ENCODE data around the gene ZNRF1. TPM values are rescaled to one million over a fixed set of nuclear protein-coding genes. Genes with fewer than 3 reads are reported as not detected.
"Not testable (repeated sequence)": the region's sequence is repeated elsewhere in the genome, so short reads cannot be mapped to it uniquely, and the experiment has no call there.

Gene ZNRF1
- total RNA-seq, 2 donors from 2014 or later, result 9.3 to 21.4 TPM

GRCh38 chr16:75024182-75024581, 25.4 kb downstream of the ZNRF1 start:
- TF ChIP-seq CTCF (IDR thresholded peaks at IDR 0.05), result no peak
- TF ChIP-seq POLR2A (IDR thresholded peaks at IDR 0.05), result no peak
- Histone ChIP-seq H3K27me3 (no peaks in the 10 kb centered on the region), H3K4me3 (no peak overlapping the region), H3K27ac (no peak overlapping the region), H3K9me3 (no peaks in the 10 kb centered on the region), H3K4me1 (no peaks in the 10 kb centered on the region), H3K36me3 (replicated peaks in 1 of 2; ENCODE audit: insufficient read depth in 1 of 2, low read depth in 2 of 2) (no peaks in the 10 kb centered on the region)
- intact Hi-C loops (cut with DNase I), result no loop called here
- ATAC-seq (no peak), DNase-seq (no peak)
- WGBS, 2 donors, result 51 to 56% methylated on average over 3 of the region's 3 CpGs

- ATAC-seq, result no peak
Observed at GRCh38 chr16:75024594-75024993, 25.8 kb downstream of the ZNRF1 start.

GRCh38 chr16:75025761-75026160, 26.9 kb downstream of the ZNRF1 start:
- no peak for ATAC-seq
- 51 to 89% methylated on average over 3 of the region's 3 CpGs for WGBS, 2 donors
- intact Hi-C loops (cut with DNase I), result no loop called here
- no peaks in the 10 kb centered on the region for H3K4me1 ChIP-seq
- no peak overlapping the region for H3K27ac ChIP-seq
- H3K9me3 ChIP-seq, result no peaks in the 10 kb centered on the region
- H3K27me3 ChIP-seq, result no peaks in the 10 kb centered on the region
- no peak overlapping the region for H3K4me3 ChIP-seq
- no peaks in the 10 kb centered on the region for H3K36me3 ChIP-seq (replicated peaks in 1 of 2; ENCODE audit: insufficient read depth in 1 of 2, low read depth in 2 of 2)
- TF ChIP-seq POLR2A (IDR thresholded peaks at IDR 0.05), result no peak
- no peak for TF ChIP-seq CTCF (IDR thresholded peaks at IDR 0.05)
- DNase-seq, result no peak

More at GRCh38 chr16:75024594-75024993, 25.8 kb downstream of the ZNRF1 start:
- Histone ChIP-seq H3K9me3 (no peaks in the 10 kb centered on the region), H3K4me3 (no peak overlapping the region), H3K27ac (no peak overlapping the region), H3K27me3 (no peaks in the 10 kb centered on the region), H3K36me3 (replicated peaks in 1 of 2; ENCODE audit: insufficient read depth in 1 of 2, low read depth in 2 of 2) (no peaks in the 10 kb centered on the region), H3K4me1 (no peaks in the 10 kb centered on the region)
- WGBS, 2 donors, result 63 to 84% methylated on average over 4 of the region's 4 CpGs
- TF ChIP-seq CTCF (IDR thresholded peaks at IDR 0.05) (no peak), POLR2A (IDR thresholded peaks at IDR 0.05) (no peak)
- intact Hi-C loops (cut with DNase I), result no loop called here
- no peak for DNase-seq

GRCh38 chr16:75026239-75026891, 27.5 kb downstream of the ZNRF1 start:
- H3K4me1 ChIP-seq; intact Hi-C loops (cut with DNase I); H3K27ac ChIP-seq; H3K36me3 ChIP-seq (replicated peaks in 1 of 2; ENCODE audit: insufficient read depth in 1 of 2, low read depth in 2 of 2); H3K27me3 ChIP-seq; H3K9me3 ChIP-seq; H3K4me3 ChIP-seq: not testable (repeated sequence)
- DNase-seq (peak in 1 of 4 donors; percentile 12), ATAC-seq (peak; percentile 72)
- WGBS, 2 donors, result 74 to 75% methylated on average over 10 of the region's 10 CpGs

GRCh38 chr16:75026892-75027391, 28.1 kb downstream of the ZNRF1 start:
- Histone ChIP-seq H3K36me3 (replicated peaks in 1 of 2; ENCODE audit: insufficient read depth in 1 of 2, low read depth in 2 of 2) (no peaks in the 10 kb centered on the region), H3K4me1 (no peaks in the 10 kb centered on the region), H3K27ac (no peak overlapping the region), H3K27me3 (no peaks in the 10 kb centered on the region), H3K4me3 (no peak overlapping the region), H3K9me3 (no peaks in the 10 kb centered on the region)
- DNase-seq, result no peak
- TF ChIP-seq CTCF (IDR thresholded peaks at IDR 0.05) (no peak), POLR2A (IDR thresholded peaks at IDR 0.05) (no peak)
- WGBS, 2 donors, result 92 to 98% methylated on average over 2 of the region's 2 CpGs
- intact Hi-C loops (cut with DNase I), result no loop called here
- ATAC-seq, result no peak
